K562 (cell line): ENCODE data around the gene GALNT12. TPM values are rescaled to one million over a fixed set of nuclear protein-coding genes. Genes with fewer than 3 reads are reported as not detected.

ENCODE experiments used
- CAMTA2 ChIP-seq: fragments of 250-450 bp; sonication (Bioruptor Pico); conservative IDR thresholded peaks from 2 replicates; pipeline ENCODE4 v1.5.1; 2022
- CBX5 ChIP-seq: IDR thresholded peaks from 2 replicates; pipeline ENCODE4 v1.6.1; 2014; ENCODE audit warnings: low read depth, borderline replicate concordance
- ELF4 ChIP-seq: fragments of 450-650 bp; formaldehyde crosslinking; IDR thresholded peaks from 2 replicates; pipeline ENCODE4 v1.4.0; 2022; ENCODE audit warnings: missing genetic modification characterization
- HDAC2 ChIP-seq: fragments of 450-650 bp; IDR thresholded peaks from 2 replicates; pipeline ENCODE4 v1.6.1; 2016; ENCODE audit warnings: mild to moderate bottlenecking
- HIVEP1 ChIP-seq: fragments of 250-450 bp; sonication (Bioruptor Pico); IDR thresholded peaks from 2 replicates; pipeline ENCODE4 v1.4.0; 2020; ENCODE audit warnings: mild to moderate bottlenecking
- KAT7 ChIP-seq: sonication (generic); formaldehyde crosslinking; IDR thresholded peaks from 2 replicates; pipeline ENCODE4 v1.8.0; 2022; ENCODE audit warnings: missing genetic modification reagents, mild to moderate bottlenecking, borderline replicate concordance
- KLF13 ChIP-seq: fragments of 450-650 bp; IDR thresholded peaks from 2 replicates; pipeline ENCODE4 v1.6.1; 2016; ENCODE audit warnings: missing genetic modification characterization, low read depth, mild to moderate bottlenecking, missing compliant biosample characterization, moderate library complexity, borderline replicate concordance
- MTA1 ChIP-seq: fragments of 450-650 bp; IDR thresholded peaks from 2 replicates; pipeline ENCODE4 v1.6.1; 2017; ENCODE audit warnings: borderline replicate concordance
- RFX5 ChIP-seq: IDR thresholded peaks from 2 replicates; pipeline ENCODE4 v1.6.1; 2011; ENCODE audit warnings: low read depth, mild to moderate bottlenecking, improper control_type of control experiment, low read length
- SAP30 ChIP-seq: fragments of 200-600 bp; sonication (generic); IDR thresholded peaks from 2 replicates; pipeline ENCODE4 v1.6.1; 2012; ENCODE audit warnings: borderline replicate concordance, low read depth, mild to moderate bottlenecking, moderate library complexity, low read length, control low read depth, inconsistent platforms; ENCODE audit not compliant: insufficient read depth, poor library complexity, severe bottlenecking
- SIN3B ChIP-seq: fragments of 450-650 bp; IDR thresholded peaks from 2 replicates; pipeline ENCODE4 v1.6.1; 2017; ENCODE audit warnings: low read depth, mild to moderate bottlenecking, moderate library complexity
- SMAD3 ChIP-seq: fragments of 450-650 bp; formaldehyde crosslinking; conservative IDR thresholded peaks from 2 replicates; pipeline ENCODE4 v1.4.0; 2020; ENCODE audit warnings: mild to moderate bottlenecking
- TEAD4 ChIP-seq, 2 experiments: sonication (generic) in 1 of 2; formaldehyde crosslinking in 1 of 2; IDR thresholded peaks; 2 replicates each; pipeline versions ENCODE4 v1.6.1 to v1.8.0; 2012 to 2022; ENCODE audit warnings: borderline replicate concordance in 1 of 2, inconsistent platforms in 1 of 2, low read length in 1 of 2, mild to moderate bottlenecking in 1 of 2, missing genetic modification reagents in 1 of 2
- UBTF ChIP-seq, 2 experiments: IDR thresholded peaks; 2 replicates each; pipeline ENCODE4 v1.6.1; 2012; ENCODE audit warnings: improper control_type of control experiment in 2 of 2, low read depth in 2 of 2, low read length in 2 of 2, borderline replicate concordance in 1 of 2
- ZNF280B ChIP-seq: fragments of 250-450 bp; sonication (Bioruptor Pico); IDR thresholded peaks from 2 replicates; pipeline ENCODE4 v1.5.1; 2021; ENCODE audit warnings: mild to moderate bottlenecking
- ZNF384 ChIP-seq: IDR thresholded peaks from 2 replicates; pipeline ENCODE4 v1.6.1; 2012; ENCODE audit warnings: low read depth, low read length, improper control_type of control experiment
- ZNF445 ChIP-seq: fragments of 250-450 bp; sonication (Bioruptor Pico); IDR thresholded peaks from 2 replicates; pipeline ENCODE4 v1.4.0; 2020; ENCODE audit warnings: low read depth, mild to moderate bottlenecking, moderate library complexity
- polyA plus RNA-seq, 8 experiments: library from polyadenylated mRNA; depleted of rRNA in 4 of 8; stranded (reverse) in 5 of 8; unstranded in 3 of 8; fragments of >200 nt; fragmentation: Nextera tagmentation in 2 of 8; fragmentation: Illumina TruSeq in 1 of 8; extraction: Ambion mirVana in 2 of 8; extraction: Trizol in 1 of 8; gene quantifications; 2 replicates each; pipeline versions ENCODE4 v1.2.1 to v1.2.3, GENCODE V29; 2011 to 2014; ENCODE audit warnings: inconsistent platforms in 1 of 8, missing spikeins in 1 of 8
- total RNA-seq, 7 experiments: library from RNA; depleted of rRNA in 6 of 7; stranded (reverse); fragments of >200 nt in 6 of 7; fragmentation: Illumina TruSeq in 2 of 7; extraction: Trizol in 2 of 7; gene quantifications; 2 replicates each; pipeline versions ENCODE4 v1.2.1 to v1.2.3, GENCODE V29; 2011 to 2021; ENCODE audit warnings: low replicate concordance in 1 of 7
- TF ChIP-seq, protein P1 (sequence below): fragments of 150-350 bp; IDR thresholded peaks from 2 replicates; pipeline ENCODE4 v1.6.1; 2014; ENCODE audit warnings: low read depth, mild to moderate bottlenecking, low read length, borderline replicate concordance
- TF ChIP-seq, protein P2 (sequence below): fragments of 250-450 bp; sonication (Bioruptor Pico); IDR thresholded peaks from 2 replicates; pipeline ENCODE4 v1.9.0; 2021; ENCODE audit warnings: mild to moderate bottlenecking

GALNT12 gene
- total and polyA plus RNA-seq, 9 of the 15 experiments (the other 6 are each of a cell fraction or from before 2014, with no cell fraction given) = 29.7 to 82.9 (median 44.2) TPM

DNA sequence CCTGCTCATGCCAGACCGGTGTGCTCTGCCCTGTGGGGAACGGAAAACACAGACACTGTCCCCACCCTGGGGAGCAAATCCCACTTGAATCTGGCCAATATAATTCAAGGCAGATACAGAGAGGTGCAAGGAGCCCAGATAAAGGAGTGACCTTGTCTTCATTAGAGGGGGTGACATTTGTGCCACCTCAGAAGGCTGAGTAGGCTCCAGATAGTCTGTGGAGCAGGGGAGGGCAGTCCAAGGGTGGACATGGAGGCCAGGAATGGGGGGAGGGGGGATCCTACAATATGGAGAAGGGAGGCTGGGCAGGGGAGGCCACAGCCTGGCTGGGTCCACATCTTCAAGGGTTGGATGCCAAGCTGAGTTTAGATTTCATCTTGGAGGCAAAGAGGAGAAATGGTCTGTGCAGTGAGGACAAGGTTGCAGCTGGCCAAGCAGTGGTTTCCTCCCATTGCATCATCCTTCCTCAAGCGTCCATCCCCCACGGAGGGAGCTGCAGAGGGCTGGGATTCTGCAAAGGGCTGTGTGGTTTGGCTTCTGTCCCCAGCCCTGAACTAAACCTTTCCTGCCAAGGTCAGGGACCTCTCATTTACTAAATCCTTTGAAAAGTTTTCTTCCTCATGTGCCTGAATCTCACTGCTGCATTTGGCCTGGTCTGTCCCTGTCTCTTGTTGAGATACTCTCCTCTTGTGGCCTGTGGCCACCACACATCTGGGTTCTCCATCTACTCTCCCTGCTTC, 60.1 kb downstream of the GALNT12 start (continued):
- TF ChIP-seq KAT7 (CRISPR knock-in tag) (no peak), SIN3B (no peak), UBTF (IDR thresholded peaks at IDR 0.05; ENCODE audit: borderline replicate concordance in 1 of 2, low read depth in 2 of 2, low read length in 2 of 2) (no peak), SMAD3 (CRISPR knock-in tag) (peak; percentile 94), HIVEP1 (CRISPR knock-in tag) (peak; percentile 91), ZNF280B (CRISPR knock-in tag) (no peak), TEAD4 (IDR thresholded peaks at IDR 0.05; ENCODE audit: low read length) (peak; percentile 53; the same call in 1 of the 2 replicates), TEAD4 (CRISPR knock-in tag; IDR thresholded peaks at IDR 0.05; ENCODE audit: borderline replicate concordance) (no peak), KLF13 (tag) (peak; percentile 81), SAP30 (no peak), RFX5 (no peak), HDAC2 (peak; percentile 91), ELF4 (CRISPR knock-in tag) (0 out of 2 replicates have a peak, but pooled peaks have one; percentile 13), CAMTA2 (no peak), ZNF445 (CRISPR knock-in tag) (no peak), CBX5 (0 out of 2 replicates have a peak, but pooled peaks have one; percentile 61), ZNF384 (no peak), MTA1 (peak; percentile 30; the same call in 1 of the 2 replicates)
- TF ChIP-seq, protein P1, sequence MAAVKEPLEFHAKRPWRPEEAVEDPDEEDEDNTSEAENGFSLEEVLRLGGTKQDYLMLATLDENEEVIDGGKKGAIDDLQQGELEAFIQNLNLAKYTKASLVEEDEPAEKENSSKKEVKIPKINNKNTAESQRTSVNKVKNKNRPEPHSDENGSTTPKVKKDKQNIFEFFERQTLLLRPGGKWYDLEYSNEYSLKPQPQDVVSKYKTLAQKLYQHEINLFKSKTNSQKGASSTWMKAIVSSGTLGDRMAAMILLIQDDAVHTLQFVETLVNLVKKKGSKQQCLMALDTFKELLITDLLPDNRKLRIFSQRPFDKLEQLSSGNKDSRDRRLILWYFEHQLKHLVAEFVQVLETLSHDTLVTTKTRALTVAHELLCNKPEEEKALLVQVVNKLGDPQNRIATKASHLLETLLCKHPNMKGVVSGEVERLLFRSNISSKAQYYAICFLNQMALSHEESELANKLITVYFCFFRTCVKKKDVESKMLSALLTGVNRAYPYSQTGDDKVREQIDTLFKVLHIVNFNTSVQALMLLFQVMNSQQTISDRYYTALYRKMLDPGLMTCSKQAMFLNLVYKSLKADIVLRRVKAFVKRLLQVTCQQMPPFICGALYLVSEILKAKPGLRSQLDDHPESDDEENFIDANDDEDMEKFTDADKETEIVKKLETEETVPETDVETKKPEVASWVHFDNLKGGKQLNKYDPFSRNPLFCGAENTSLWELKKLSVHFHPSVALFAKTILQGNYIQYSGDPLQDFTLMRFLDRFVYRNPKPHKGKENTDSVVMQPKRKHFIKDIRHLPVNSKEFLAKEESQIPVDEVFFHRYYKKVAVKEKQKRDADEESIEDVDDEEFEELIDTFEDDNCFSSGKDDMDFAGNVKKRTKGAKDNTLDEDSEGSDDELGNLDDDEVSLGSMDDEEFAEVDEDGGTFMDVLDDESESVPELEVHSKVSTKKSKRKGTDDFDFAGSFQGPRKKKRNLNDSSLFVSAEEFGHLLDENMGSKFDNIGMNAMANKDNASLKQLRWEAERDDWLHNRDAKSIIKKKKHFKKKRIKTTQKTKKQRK = no peak
- TF ChIP-seq, protein P2, sequence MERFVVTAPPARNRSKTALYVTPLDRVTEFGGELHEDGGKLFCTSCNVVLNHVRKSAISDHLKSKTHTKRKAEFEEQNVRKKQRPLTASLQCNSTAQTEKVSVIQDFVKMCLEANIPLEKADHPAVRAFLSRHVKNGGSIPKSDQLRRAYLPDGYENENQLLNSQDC (CRISPR knock-in tag) = no peak
